Suprapubic skin (tissue), 4 donors: ENCODE measurements around the gene CHRM2.

Experiments
- CTCF ChIP-seq, 2 donors: fragments of 200-600 bp in 1 of 2; fragments of 450-650 bp in 1 of 2; sonication (generic) in 1 of 2; IDR thresholded peaks; one replicate each; pipeline ENCODE4 v1.5.1; 2016 to 2019; ENCODE audit warnings: antibody characterized with exemption in 2 of 2, mild to moderate bottlenecking in 1 of 2, moderate library complexity in 1 of 2
- EP300 ChIP-seq: sonication (generic); formaldehyde crosslinking; IDR thresholded peaks from one replicate; pipeline ENCODE4 v1.6.1; 2017; ENCODE audit warnings: antibody characterized with exemption
- POLR2AphosphoS5 ChIP-seq, 3 donors: sonication (generic); formaldehyde crosslinking; IDR thresholded peaks; one replicate each; pipeline ENCODE4 v1.6.1; 2017; ENCODE audit warnings: antibody characterized with exemption in 3 of 3

- TF ChIP-seq POLR2AphosphoS5 (IDR thresholded peaks at IDR 0.05) = no peak
- no peak for TF ChIP-seq CTCF (IDR thresholded peaks at IDR 0.05)
- TF ChIP-seq EP300 = no peak
Measured at GRCh38 chr7:137015015-137015414, 146.6 kb downstream of the CHRM2 start.
